Activated naive CD4-positive, alpha-beta T cell treated with anti-CD3 and anti-CD28 coated beads, Interleukin-2, amount 50 U/mL, for 72 hours (primary cell): ENCODE data around the gene RGS8. TPM values are rescaled to one million over a fixed set of nuclear protein-coding genes. Genes with fewer than 3 reads are reported as not detected.

ENCODE experiments used
- ATAC-seq, 2 donors: fragments of 150-1000 bp; cut with Tn5 transposase; 2 replicates each; pipeline ENCODE4 v1.10.0; 2021; ENCODE audit warnings: mild to moderate bottlenecking in 2 of 2, moderate library complexity in 2 of 2
- DNase-seq, 2 donors: peaks; one replicate each; pipeline ENCODE4 v3.0.0; 2021 to 2022; ENCODE audit warnings: low spot score in 2 of 2
- H3K27ac Mint-ChIP-seq, 2 donors: one replicate each; pipeline ENCODE4 v1.8.0; 2022; ENCODE audit warnings: mild to moderate bottlenecking in 2 of 2, mixed read lengths in 2 of 2
- H3K36me3 Mint-ChIP-seq, 2 donors: one replicate each; pipeline ENCODE4 v1.8.0; 2022; ENCODE audit warnings: mixed read lengths in 2 of 2
- H3K9me3 Mint-ChIP-seq, 2 donors: one replicate each; pipeline ENCODE4 v1.8.0; 2022; ENCODE audit warnings: mixed read lengths in 2 of 2
- total RNA-seq, 2 donors: library from RNA; stranded (reverse); gene quantifications; one replicate each; pipeline ENCODE4 v1.2.3, GENCODE V29; 2022

Gene RGS8, protein sequence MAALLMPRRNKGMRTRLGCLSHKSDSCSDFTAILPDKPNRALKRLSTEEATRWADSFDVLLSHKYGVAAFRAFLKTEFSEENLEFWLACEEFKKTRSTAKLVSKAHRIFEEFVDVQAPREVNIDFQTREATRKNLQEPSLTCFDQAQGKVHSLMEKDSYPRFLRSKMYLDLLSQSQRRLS
- not detected for total RNA-seq

DNA sequence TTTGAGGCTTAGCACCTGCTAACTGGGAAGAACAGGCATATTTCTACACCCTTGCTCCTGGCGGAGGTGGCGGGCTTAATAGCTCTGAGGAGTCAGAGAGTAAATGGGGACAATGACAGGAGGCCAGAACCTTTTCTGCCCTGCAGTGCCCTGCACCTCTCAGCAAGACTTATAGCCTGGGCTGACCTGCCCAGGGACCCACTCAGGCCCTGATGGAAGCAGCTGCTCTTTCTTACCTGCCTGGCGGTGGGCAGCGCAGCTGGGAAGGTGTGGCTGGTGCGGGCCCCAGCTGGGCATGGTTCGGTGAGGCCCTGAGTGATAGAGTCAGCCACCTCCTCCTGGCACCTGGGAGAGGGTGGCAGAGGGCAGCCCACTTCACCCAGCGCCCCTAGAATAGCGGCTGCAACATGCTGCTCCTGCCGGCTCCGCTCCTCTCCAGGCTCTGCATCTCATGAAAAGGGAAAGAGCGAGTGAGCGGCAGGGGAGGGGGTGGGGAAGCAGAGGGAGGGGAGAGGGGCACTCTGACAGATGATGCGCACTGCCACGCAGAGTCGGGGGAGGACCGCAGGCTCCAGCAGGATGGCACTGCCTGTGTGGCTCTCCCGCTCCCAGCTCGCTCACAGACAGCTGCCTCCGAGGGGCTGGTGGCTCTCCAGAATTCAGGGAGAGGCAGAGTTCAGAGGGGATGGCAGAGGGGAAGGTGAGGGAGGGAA, at the start of gene RGS8:
Gene RGS8 (minus strand): TSS at position 472 of the 713 bp plus-strand sequence. CDS start 14,938 bp downstream, outside the sequence.
- no peaks in the 10 kb centered on the region for H3K36me3 Mint-ChIP-seq
- H3K9me3 Mint-ChIP-seq, result peaks cover 0 to 3% of the 10 kb centered on the region in 2 donors
- ATAC-seq (no peak), DNase-seq (no peak)
- H3K27ac Mint-ChIP-seq, result no peak within 1 kb of the TSS

DNA sequence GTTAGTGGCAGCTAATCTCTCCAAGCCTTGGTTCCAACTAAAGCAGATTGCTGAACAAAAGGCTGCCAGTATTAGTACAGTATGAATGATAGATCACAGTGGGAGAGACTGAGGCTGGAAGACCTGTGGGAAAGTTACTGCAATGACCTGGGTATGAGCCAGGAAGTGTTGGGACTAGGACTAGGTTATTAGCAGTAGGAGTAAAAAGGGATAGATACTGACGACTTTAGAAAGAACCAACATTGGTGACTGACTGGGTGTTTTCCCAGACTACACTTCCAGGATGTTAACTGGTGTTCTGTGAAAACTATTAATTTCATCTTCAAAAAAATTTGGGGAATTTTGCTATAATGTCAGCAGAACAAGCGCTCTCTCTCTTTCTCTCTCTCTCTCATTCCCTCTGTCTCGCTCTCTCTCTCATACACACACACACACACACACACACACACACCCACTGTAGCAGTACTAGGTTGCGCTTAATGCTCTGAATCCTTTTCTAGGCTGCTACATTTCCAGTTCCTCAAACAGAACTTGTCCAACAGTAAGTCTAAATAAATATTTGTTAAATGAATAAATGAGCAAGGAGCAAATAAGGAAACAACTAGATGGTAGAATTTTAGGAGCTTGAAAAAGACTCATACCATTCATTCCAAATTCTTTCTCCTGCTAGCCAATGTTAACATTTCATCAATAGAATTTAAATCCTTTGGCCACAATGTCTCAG, 47.6 kb upstream of the RGS8 start:
- Mint-ChIP-seq H3K36me3 (no peaks in the 10 kb centered on the region), H3K27ac (no peak overlapping the region)
- no peak for ATAC-seq

DNA sequence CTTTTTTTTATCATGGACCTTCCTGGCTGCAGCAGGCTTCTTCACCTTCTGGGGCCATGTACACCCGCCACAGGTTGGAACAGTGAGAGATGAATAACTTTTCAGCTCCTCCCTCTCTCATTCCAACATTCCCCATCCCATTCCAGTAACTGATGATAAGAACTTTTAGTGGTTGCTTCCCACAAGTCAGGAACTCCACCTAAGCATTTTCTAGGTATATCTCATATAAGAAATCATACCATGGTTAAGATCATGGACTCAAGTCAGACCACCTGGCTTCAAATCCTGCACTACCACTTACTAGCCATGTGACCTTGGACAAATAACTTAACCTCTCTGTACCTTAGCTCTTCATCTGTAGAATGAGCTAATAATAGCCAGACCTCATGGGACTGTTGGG, 42.5 kb upstream of the RGS8 start:
- DNase-seq, result no peak
- H3K36me3 Mint-ChIP-seq, result no peaks in the 10 kb centered on the region
- H3K9me3 Mint-ChIP-seq, result no peaks in the 10 kb centered on the region
- H3K27ac Mint-ChIP-seq, result no peak overlapping the region
- no peak for ATAC-seq

More for the DNA sequence above, 47.6 kb upstream of the RGS8 start:
- DNase-seq, result no peak
- no peaks in the 10 kb centered on the region for H3K9me3 Mint-ChIP-seq

DNA sequence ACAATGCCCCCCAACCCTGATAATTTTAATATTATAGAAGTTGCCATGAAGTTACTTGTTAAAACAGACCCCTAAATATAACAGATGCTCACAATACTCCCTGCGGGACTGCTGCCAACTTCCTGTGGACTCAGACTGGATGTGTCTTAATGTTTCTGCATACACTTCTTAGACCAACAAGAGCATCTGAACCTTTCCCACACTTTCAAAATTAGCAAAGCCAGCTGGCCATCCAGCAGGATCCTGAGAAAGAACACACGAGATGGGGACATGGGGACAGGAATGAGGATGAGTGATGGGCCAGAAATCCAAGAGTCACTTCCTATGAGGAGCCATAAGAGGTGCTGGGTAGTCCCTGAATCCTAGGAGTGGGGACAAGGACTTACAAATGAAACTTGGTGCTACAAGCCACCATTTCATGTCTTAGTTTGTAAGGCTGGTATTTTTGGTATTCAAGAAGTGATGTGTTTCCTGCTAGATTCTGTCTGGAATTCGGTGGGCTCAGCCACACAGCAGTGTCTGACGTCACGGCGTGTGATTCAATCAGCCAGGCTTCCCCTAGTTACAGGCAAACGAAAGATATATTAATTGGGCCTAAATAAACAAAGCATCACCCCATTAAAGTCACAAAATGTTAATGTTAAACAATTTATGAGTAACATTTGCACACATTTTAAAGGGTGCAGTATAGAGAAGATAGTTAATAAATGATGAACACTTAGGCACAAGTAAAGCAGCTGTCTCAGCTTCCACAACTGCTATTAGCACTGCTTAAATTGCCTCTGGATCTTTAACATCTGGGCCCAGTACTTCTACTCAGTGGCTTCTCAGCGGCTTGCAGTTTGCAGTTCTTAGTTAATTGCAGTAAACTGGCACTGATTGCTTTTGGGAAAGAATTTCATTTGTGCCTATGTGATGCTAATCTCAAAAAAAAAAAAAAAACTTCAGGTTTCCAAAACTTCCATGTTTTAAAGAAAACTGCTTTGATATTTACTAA, 41.2 kb upstream of the RGS8 start:
- no peak for ATAC-seq
- no peak for DNase-seq
- H3K36me3 Mint-ChIP-seq, result no peaks in the 10 kb centered on the region
- no peaks in the 10 kb centered on the region for H3K9me3 Mint-ChIP-seq
- no peak overlapping the region for H3K27ac Mint-ChIP-seq

DNA sequence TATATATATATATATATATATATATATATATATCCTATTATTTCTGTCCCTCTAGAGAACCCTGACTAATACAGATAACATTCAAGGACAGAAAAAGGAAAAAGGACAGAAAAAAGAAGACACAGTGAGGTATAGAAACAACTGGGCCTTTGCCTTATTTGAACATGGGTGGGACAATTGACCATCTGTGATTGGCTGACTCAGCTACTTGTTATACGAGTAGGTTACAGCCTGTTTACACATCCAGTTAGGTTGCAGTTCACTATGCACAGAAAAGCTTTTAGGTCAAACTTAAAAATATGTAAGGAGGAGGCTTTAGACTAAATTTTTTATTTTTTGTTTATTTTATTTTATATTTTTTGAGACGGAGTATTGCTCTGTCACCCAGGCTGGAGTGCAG, 39.8 kb upstream of the RGS8 start:
- Mint-ChIP-seq H3K36me3 (no peaks in the 10 kb centered on the region), H3K27ac (no peak overlapping the region), H3K9me3 (no peaks in the 10 kb centered on the region)
- no peak for ATAC-seq
- DNase-seq, result no peak

DNA sequence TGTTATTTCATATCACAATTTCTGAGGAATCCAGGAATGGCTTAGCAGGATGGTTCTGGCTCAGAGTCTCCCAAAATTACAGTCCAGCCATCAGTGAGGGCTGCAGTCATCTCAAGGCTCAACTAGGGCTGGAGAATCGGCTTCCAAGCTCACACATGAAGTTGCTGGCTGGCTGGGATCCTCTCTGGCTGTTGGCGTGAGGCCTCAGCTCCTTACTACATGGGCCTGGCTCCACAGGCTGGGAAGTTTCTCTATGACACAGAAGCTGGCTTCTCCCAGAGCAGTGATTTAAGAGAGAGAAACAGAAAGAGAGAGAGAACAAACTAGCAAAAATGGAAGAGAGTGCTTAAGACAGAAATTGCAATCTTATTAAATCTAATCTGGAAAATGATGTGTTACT, 38.8 kb upstream of the RGS8 start:
- no peaks in the 10 kb centered on the region for H3K36me3 Mint-ChIP-seq
- no peak overlapping the region for H3K27ac Mint-ChIP-seq
- ATAC-seq, result no peak
- no peaks in the 10 kb centered on the region for H3K9me3 Mint-ChIP-seq
- no peak for DNase-seq

DNA sequence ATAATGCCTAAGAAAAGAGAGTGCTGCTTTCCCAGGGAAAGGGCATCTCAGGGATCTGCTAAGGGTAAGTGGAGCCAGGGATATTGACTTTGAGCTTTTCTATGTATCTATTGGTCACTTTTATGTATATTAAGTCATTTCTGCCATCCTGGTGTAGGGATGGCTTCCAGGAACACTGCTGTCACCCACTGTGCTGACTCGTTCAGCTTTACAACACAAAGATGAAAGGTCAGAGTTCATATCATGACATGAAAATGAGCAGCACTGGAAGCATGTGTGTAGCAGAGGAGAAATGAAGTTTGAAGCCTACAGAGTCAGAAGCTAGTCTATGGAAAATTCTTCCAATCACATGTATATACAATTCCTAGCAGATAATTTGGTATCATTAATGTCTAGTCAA, 37.1 kb upstream of the RGS8 start:
- DNase-seq (no peak), ATAC-seq (peak in 1 of 2 donors; percentile 54)
- Mint-ChIP-seq H3K36me3 (no peaks in the 10 kb centered on the region), H3K9me3 (no peaks in the 10 kb centered on the region), H3K27ac (no peak overlapping the region)

DNA sequence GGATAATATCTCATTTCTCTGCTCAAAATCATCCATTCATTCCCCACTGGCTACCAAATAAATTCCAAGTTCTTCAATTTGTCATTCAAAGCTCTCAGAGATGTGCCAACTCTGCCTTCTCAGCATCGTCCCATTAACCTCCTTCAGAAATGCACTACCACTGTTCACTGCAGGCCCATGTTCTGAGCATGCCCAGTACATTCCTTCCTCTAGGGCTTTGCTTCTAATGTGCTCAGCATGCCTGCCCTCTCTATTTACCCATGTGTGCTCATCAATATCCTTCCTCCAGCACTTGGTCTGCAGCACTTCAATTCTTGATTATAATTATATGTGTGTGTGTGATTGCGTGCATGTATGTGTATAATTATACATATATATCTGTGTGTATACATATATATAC, 36.1 kb upstream of the RGS8 start:
- Mint-ChIP-seq H3K9me3 (no peaks in the 10 kb centered on the region), H3K27ac (no peak overlapping the region), H3K36me3 (no peaks in the 10 kb centered on the region)
- DNase-seq (no peak), ATAC-seq (no peak)

DNA sequence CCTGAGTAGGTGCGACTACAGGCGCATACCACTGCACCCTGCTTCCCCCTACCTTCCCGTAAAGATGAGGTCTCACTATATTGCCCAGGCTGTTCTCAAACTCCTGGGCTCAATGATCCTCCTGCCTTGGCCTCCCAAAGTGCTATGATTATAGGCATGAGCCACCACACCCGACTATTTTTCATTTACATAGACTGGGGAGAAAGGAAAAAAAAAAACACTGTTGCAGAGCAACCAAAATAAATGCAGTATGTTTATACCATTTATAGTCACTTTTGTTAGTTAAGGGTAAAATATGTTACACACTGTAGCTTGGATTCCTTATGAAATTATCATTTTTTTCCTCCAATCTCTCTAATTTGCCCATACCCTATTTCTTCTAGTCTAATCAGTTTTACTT, 35.2 kb upstream of the RGS8 start:
- Mint-ChIP-seq H3K27ac (no peak overlapping the region), H3K36me3 (no peaks in the 10 kb centered on the region)

DNA sequence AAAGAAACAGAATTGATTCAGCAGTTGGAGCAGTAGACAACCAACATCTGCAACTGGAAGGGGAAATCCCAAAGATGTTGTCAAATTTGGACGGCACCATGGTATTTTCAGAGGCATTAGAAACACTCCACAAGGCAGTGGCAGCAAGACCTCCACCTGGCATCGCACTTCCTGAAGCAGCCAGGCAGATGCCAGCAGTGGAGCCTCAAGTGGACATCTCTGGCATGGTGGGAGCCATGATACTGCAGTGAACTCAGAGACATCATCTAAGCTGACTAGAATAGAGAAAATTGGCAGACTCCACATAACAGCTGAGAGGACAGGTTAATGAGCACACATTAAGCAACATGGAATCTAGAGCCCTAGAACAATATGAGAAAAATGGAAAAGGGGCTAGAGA, 33.9 kb upstream of the RGS8 start:
- DNase-seq, result no peak
- Mint-ChIP-seq H3K36me3 (no peaks in the 10 kb centered on the region), H3K27ac (no peak overlapping the region), H3K9me3 (no peaks in the 10 kb centered on the region)
- ATAC-seq, result peak in 1 of 2 donors; percentile 46

More for the DNA sequence above, 35.2 kb upstream of the RGS8 start:
- no peaks in the 10 kb centered on the region for H3K9me3 Mint-ChIP-seq
- DNase-seq (no peak), ATAC-seq (no peak)

DNA sequence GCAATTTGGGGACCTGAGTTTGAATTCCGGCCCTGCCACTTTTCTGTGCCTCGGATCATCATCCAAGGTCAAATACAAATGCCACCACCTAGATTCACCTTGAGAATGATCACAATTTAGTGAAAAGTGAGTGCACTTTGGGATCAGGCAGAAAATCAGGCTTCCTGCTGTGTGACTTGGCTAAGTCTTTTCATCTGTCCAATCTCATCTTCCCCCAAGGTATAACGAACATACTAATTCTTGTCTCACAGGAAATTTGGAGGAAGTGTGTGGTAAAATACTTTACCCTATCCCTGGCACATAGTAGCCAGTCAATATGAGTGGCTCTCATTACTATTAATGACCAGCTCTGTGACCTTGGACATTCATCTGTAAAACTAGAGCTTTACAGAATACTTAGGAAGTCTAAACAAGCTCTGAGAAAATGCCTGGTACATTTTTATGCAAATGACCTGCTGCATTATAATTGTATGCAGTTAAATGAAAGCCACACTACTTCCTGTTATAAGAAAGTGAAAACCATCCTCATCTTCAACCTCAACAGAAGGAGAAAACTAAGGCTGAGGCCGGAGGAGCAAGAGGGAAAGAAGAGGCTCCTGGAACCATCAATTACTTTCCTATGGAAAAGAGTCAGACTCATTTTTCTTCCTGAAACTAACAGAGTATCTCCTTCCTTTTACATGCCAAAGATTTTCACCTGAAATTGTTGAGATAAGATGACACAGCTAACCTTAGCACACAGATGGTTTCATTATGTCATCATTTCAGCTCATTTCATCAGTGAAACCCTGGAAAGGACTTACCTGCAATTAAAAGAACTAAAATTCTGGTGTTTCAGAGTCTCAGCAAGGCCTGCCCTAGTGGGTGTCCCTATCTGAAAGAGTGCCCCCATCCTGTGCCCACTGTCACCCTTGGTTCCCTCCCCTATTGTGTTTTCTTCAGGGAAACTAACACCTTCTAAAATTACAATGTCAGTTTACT, 32.6 kb upstream of the RGS8 start:
- Mint-ChIP-seq H3K36me3 (no peaks in the 10 kb centered on the region), H3K27ac (peak overlapping the region; percentile 53 to 66), H3K9me3 (no peaks in the 10 kb centered on the region)
- DNase-seq (no peak), ATAC-seq (peak in 1 of 2 donors; percentile 28)

DNA sequence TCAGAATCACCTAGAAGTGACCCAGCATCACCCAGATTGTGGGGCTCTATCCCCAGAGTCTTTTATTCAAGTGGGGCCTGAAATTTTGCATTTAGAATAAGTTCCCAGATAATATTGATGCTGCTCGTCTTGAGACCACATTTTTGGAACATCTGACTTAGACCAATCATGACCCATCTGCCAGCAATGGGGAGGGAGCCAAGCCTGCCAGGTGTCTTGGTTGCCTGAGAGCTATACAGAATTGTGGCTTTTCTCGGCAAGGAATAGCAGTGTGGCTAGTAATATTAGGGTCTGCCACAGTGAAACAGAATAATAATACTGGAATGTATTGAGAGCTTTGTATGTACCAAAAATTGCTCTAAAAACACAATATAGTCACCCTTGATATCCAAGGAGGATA, 31.1 kb upstream of the RGS8 start:
- Mint-ChIP-seq H3K27ac (no peak overlapping the region), H3K36me3 (no peaks in the 10 kb centered on the region), H3K9me3 (no peaks in the 10 kb centered on the region)
- no peak for ATAC-seq
- no peak for DNase-seq

DNA sequence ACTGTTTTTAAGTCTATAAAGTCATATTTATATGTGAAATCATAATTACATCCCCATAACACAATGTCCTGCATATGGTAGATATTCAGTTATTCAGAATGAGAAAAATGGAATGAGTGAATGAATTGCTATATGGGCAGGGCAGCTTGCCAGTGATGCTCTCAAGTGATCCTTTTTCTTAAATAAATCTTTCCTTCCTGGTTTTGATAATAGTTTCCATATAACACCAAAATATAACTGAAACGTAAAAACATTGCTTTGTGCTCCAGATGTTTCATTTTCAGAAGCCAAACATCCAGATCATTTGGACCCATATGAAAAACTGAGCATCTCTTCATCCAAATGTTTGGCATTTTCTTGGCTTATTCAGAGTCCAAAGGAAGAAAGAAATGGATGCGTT, 30.2 kb upstream of the RGS8 start:
- Mint-ChIP-seq H3K27ac (peak overlapping the region in 1 of 2 donors; percentile 88), H3K9me3 (no peaks in the 10 kb centered on the region), H3K36me3 (no peaks in the 10 kb centered on the region)
- no peak for ATAC-seq
- no peak for DNase-seq

DNA sequence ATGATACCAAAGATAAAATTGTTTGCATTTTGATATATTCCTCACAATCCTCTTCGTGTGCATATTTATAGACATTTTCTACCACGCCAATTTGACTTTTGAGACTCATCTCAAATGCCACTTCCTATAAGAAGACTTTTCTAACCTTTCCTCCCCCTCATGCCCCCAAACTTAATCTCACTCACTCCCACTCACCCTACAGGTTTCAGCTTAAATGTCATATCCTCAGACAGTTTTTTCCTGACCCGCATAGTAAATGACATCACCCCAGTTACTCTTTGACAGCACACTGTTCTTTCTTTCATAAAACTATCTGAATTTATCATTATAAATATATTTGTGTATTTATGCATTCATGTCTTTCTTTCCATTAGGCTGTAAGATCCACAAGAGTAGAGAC, 29.6 kb upstream of the RGS8 start:
- peak overlapping the region in 1 of 2 donors; percentile 88 for H3K27ac Mint-ChIP-seq
- DNase-seq (no peak), ATAC-seq (peak; percentile 24 to 56)
- H3K9me3 Mint-ChIP-seq, result no peaks in the 10 kb centered on the region
- H3K36me3 Mint-ChIP-seq, result no peaks in the 10 kb centered on the region

DNA sequence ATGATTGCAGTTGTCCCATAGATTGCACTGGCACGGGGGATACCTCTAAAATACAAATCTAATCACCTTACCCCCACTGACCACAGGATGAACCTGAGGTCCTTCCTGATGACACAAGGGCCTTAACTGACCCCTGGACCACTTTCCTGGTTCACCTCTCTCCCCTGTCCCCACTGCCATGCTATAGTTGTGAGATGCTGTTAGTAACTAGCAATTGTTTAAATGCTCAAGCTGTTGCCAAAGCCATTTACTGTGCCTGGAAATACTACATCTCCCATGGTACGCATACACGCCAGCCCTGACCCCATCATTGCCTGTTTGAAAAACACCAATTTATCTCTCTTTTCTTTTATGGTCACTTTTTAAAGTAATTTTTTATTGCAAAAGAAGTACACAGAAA, 29.1 kb upstream of the RGS8 start:
- no peaks in the 10 kb centered on the region for H3K36me3 Mint-ChIP-seq
- H3K9me3 Mint-ChIP-seq, result no peaks in the 10 kb centered on the region
- ATAC-seq (no peak), DNase-seq (no peak)
- peak overlapping the region in 1 of 2 donors; percentile 88 for H3K27ac Mint-ChIP-seq
